ENCODE measurements around the gene TMEM125.

TMEM125 gene

DNA sequence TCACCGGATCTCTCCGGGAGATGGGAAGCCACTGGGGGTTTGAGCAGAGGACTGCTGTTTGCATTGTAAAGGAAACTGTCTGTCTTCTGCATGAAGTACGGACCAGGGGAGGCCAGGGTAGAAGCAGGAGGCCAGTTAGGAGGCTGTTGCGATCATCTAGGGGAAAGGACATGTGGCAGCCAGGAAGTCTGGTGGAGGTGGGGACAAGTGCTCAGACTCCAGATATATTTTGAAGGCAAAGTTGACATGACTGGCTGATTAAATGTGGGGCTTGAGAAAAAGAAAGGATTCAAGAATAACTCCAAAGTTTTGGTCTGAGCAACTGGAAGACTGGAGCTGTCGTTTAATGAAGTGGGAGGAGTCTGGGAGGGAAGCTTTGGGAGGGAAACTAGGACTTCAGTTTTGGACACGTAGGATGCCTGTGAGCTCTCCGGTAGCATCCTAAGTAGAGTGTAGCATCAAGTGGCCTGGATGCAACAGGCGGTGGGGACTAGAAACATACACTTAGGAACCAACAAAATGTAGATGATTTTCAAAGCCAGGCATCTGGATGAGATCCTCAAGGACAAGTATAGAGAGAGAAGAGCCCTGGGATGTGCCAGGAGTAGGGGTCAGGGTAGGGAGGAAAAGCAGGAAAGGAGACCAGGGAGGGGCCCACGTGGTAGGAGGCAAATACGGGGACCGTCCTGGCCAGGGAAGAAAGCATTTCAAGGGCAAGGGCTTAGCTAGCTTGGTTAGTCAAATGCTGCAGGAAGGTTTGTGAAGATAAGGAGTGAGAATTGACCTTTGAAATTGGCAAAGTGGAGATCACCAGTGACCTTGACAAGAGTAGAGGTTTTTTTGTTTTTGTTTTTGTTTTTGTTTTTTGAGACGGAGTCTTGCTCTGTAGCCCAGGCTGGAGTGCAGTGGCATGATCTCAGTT lies 19.3 kb downstream of the TMEM125 start:
- TF ChIP-seq EGR1 (IDR thresholded peaks at IDR 0.05) (no peak), FOXM1 (IDR thresholded peaks at IDR 0.05; ENCODE audit: borderline replicate concordance, low read depth) (no peak), TAF1 (IDR thresholded peaks at IDR 0.05; ENCODE audit: low read depth) (no peak), YY1 (IDR thresholded peaks at IDR 0.05; ENCODE audit: low read depth) (no peak), NFIC (IDR thresholded peaks at IDR 0.05) (no peak), RAD21 (IDR thresholded peaks at IDR 0.05; ENCODE audit: low read depth) (no peak), TEAD4 (IDR thresholded peaks at IDR 0.05) (no peak), CREB1 (IDR thresholded peaks at IDR 0.05; ENCODE audit: low read depth) (no peak), ZBTB7A (IDR thresholded peaks at IDR 0.05; ENCODE audit: low read depth) (no peak), CEBPB (IDR thresholded peaks at IDR 0.05) (no peak), EP300 (IDR thresholded peaks at IDR 0.05; ENCODE audit: borderline replicate concordance) (no peak), TCF12 (IDR thresholded peaks at IDR 0.05; ENCODE audit: low read depth) (no peak)
- TF ChIP-seq, protein P1, sequence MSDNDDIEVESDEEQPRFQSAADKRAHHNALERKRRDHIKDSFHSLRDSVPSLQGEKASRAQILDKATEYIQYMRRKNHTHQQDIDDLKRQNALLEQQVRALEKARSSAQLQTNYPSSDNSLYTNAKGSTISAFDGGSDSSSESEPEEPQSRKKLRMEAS (IDR thresholded peaks at IDR 0.05) = no peak
- TF ChIP-seq, protein P2, sequence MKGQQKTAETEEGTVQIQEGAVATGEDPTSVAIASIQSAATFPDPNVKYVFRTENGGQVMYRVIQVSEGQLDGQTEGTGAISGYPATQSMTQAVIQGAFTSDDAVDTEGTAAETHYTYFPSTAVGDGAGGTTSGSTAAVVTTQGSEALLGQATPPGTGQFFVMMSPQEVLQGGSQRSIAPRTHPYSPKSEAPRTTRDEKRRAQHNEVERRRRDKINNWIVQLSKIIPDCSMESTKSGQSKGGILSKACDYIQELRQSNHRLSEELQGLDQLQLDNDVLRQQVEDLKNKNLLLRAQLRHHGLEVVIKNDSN (IDR thresholded peaks at IDR 0.05) = no peak
- TF ChIP-seq, protein P3, sequence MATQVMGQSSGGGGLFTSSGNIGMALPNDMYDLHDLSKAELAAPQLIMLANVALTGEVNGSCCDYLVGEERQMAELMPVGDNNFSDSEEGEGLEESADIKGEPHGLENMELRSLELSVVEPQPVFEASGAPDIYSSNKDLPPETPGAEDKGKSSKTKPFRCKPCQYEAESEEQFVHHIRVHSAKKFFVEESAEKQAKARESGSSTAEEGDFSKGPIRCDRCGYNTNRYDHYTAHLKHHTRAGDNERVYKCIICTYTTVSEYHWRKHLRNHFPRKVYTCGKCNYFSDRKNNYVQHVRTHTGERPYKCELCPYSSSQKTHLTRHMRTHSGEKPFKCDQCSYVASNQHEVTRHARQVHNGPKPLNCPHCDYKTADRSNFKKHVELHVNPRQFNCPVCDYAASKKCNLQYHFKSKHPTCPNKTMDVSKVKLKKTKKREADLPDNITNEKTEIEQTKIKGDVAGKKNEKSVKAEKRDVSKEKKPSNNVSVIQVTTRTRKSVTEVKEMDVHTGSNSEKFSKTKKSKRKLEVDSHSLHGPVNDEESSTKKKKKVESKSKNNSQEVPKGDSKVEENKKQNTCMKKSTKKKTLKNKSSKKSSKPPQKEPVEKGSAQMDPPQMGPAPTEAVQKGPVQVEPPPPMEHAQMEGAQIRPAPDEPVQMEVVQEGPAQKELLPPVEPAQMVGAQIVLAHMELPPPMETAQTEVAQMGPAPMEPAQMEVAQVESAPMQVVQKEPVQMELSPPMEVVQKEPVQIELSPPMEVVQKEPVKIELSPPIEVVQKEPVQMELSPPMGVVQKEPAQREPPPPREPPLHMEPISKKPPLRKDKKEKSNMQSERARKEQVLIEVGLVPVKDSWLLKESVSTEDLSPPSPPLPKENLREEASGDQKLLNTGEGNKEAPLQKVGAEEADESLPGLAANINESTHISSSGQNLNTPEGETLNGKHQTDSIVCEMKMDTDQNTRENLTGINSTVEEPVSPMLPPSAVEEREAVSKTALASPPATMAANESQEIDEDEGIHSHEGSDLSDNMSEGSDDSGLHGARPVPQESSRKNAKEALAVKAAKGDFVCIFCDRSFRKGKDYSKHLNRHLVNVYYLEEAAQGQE (IDR thresholded peaks at IDR 0.05; ENCODE audit: low read depth) = no peak

DNA sequence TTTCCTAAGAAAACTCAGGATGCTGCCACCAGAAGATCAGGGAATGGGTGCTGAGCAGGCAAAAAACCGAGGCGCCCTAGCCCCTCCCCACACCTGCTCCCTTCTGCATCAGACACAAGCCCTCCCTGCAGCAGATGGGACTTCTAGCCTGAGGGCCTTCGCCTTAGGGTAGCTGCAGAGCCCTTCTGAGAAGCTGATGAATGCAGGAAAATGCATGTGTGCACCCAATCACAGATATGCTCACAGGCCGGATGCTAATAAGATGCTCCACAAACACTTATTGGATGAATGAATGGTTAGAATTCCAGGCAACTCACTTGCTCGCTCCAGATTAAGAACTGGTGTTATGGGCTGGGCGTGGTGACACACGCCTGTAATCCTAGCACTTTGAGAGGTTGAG lies 22.4 kb downstream of the TMEM125 start:
- TF ChIP-seq FOXM1 (IDR thresholded peaks at IDR 0.05; ENCODE audit: borderline replicate concordance, low read depth) (no peak), EP300 (IDR thresholded peaks at IDR 0.05; ENCODE audit: borderline replicate concordance) (no peak), TEAD4 (IDR thresholded peaks at IDR 0.05) (no peak), CREB1 (IDR thresholded peaks at IDR 0.05; ENCODE audit: low read depth) (no peak), CEBPB (IDR thresholded peaks at IDR 0.05) (no peak), ZBTB7A (IDR thresholded peaks at IDR 0.05; ENCODE audit: low read depth) (no peak), TAF1 (IDR thresholded peaks at IDR 0.05; ENCODE audit: low read depth) (no peak), YY1 (IDR thresholded peaks at IDR 0.05; ENCODE audit: low read depth) (no peak)
- TF ChIP-seq, protein P3 (IDR thresholded peaks at IDR 0.05; ENCODE audit: low read depth) = no peak

DNA sequence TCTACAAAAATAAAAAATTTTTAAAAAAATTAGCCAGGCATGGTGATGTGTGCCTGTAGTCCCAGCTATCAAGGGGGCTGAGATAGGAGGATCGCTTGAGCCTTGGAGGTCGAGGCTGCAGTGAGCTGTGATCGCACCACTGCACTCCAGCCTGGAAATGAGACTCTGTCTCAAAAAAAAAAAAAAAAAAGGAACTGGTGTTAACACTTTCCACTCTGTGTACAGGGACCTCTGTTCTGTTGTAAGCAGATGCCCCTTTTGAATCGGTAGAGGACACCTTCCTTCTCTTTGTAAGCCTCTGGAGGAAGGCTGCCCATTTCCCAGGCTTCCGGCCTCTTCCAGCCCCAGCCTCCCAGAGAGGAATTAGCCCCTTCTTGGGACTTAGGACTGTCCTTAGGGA lies 22.9 kb downstream of the TMEM125 start:
- TF ChIP-seq YY1 (IDR thresholded peaks at IDR 0.05; ENCODE audit: low read depth) (no peak), TCF12 (IDR thresholded peaks at IDR 0.05; ENCODE audit: low read depth) (no peak), TEAD4 (IDR thresholded peaks at IDR 0.05) (no peak)
- TF ChIP-seq, protein P3 (IDR thresholded peaks at IDR 0.05; ENCODE audit: low read depth) = no peak

DNA sequence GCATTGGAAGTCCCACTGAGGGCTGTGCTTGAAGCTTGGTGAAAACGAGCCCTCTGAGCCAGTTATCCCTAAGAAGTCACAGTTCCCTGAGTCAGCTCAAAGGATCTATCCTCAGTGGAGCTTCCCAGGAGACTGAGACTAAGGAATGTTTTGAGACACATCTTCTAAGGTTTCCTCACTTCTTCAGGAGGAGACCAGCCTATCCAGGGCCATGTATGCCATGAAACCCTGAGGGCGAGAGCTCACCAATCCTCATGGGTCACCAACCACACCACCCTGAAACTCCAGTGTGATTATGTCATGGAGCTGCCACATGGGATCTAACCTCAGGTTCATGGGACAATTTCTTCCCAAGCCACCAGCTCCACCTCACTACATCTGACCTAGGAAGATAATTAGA lies 23.4 kb downstream of the TMEM125 start:
- no peak for TF ChIP-seq NFIC (IDR thresholded peaks at IDR 0.05)
- TF ChIP-seq TEAD4 (IDR thresholded peaks at IDR 0.05) = no peak
- no peak for TF ChIP-seq YY1 (IDR thresholded peaks at IDR 0.05; ENCODE audit: low read depth)
- TF ChIP-seq CEBPB (IDR thresholded peaks at IDR 0.05) = no peak
- no peak for TF ChIP-seq TCF12 (IDR thresholded peaks at IDR 0.05; ENCODE audit: low read depth)
- TF ChIP-seq TAF1 (IDR thresholded peaks at IDR 0.05; ENCODE audit: low read depth) = no peak
- TF ChIP-seq FOXM1 (IDR thresholded peaks at IDR 0.05; ENCODE audit: borderline replicate concordance, low read depth) = no peak
- TF ChIP-seq EP300 (IDR thresholded peaks at IDR 0.05; ENCODE audit: borderline replicate concordance) = no peak
- TF ChIP-seq, protein P3 (IDR thresholded peaks at IDR 0.05; ENCODE audit: low read depth) = no peak
